HG02678 (cell line): ENCODE measurements around the gene RPS6KA2.

Experiments used
- ATAC-seq: cut with Tn5 transposase; IDR thresholded peaks from one replicate; pipeline ENCODE4 v1.9.1; 2021; ENCODE audit warnings: mild to moderate bottlenecking, moderate library complexity; ENCODE audit not compliant: unreplicated experiment

The RPS6KA2 gene

DNA sequence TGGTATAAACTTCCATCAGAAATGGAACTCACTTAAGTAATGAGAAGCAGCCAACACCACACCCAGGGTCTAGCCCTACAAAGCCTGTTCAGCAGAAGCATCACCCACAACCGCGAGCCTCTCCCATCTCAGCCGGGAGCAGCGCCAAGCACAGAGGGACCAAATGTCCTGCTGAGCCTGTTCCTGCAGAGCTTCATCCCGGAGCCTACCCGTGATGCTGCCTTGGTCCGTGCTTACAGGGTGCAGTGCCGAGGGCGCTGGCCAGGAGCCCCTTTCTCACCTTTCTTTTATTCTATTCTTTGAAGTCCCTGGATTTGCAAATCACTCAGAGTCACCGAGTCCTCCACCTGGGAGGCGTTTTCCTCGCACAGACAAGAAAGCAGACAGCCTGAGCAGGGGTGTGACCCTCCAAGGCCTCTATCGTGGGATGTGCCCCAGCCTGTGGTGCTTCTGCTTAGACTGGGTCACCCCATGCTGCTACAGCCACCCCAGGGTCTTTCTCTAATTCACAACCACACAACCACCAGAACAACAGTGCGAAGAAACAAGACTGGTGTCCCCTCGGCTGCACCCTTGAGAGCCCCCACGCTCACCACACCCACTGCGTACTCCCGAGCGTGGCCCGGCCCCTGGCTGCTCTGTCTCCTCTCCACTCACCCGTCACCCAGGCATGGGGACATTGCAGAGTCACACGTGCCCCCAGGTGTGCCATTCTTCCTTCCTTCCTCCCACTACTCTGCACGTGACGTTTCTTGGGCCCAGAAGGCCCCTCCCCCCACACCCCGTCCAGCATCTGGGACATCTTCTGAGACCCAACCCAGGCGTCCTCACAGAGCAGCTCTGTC, 152.1 kb downstream of the RPS6KA2 start:
- no peak for ATAC-seq

DNA sequence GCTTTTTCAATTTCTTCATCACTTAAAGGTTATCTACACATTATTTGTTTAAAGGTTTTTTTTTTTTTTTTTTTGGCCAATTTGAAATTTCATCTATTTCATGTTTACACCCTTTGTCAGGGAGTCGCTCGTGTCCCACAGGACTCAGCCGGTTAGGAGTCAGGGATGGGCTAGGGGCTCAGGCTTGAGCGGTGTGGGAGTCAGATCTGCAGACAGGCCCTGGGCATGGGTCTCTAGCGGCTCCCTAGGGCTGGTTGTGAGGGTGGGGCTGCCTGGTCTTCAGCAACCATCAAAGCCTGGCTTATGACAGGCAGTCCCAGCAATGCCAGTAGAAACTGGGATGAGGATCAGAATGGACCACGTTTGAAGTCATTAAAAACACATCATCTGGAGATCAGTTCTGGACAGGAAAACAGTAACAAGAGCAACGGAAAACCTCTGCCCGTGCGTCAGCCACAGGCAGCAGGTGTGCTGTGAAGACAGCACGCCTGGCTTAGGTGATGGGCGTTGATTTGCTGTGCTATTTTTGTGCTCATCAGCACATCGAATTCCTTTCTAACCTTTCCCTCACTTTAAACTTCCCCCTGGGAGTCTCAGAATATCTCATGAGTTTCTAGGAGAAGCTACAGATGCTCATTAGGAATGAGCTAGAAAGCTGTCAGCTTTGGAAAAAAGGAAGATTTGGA, 153.0 kb downstream of the RPS6KA2 start:
- no peak for ATAC-seq

DNA sequence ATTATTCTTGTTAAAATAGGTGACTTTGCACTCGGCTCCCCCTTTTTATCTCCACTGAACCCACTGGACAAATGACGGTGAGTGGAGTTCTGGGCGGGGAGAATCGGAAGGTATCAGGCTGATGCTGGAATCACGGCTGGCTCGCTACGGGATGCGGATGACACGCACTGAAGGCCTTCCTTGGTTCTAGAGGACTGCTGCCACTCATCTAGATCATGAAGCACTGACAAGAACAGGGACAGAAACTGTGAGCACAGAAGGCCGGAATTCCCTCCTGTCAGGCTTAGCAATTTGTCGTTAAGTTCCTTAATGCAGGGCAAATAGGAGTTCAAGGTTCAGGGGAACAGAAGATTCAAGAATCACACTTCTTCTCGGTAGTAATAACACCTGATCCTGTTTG, 154.4 kb downstream of the RPS6KA2 start:
- no peak for ATAC-seq

DNA sequence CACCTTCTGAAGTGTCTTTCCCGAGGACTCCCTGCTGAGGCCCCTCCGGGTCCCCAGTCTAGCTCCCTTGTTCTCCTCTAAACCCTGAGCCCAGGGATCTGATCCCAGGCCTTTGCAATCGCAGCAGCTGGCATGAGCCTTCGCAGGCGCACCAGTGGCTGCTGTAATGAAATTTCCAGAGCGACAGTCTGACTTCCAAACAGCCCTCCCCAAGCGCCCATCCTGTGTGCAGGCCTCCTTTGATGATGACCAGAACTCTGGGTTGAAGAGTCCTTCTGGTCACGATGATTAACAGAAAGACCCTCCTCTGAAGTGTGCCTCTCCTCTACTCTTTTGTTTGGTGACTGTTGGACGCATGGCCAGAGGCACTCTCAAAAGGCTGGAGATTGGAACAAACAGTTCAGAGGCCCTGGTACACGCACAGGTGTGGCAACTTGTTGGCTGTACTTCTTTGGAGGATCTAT, 155.2 kb downstream of the RPS6KA2 start:
- ATAC-seq = no peak

DNA sequence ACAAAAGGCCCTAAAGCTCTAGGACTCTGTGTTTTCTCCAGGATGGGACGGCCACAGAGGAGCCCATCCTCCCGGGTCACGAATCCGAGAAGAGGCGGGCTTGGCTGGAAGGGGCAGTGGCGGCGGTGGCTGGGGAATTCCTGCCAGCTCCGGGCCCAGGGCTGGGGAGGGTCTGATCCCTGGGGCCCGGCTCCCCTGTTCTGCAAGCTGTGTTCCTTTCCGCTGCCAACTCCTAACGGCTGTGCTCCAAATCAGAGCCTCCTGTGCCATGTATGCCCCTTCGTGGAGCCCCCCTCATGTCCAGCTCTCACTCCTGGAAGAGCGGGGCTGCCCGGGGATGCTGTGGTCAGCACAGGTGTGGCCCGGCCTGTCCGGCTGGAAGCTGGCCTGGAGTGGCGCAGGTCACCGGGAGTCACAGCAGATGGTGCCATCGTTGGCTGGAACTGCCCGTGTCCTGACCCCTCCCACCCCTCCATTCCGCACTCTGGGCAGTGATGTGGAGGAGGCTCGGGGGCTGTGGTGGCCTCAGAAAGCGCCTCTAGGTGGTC, 156.1 kb downstream of the RPS6KA2 start:
- no peak for ATAC-seq

DNA sequence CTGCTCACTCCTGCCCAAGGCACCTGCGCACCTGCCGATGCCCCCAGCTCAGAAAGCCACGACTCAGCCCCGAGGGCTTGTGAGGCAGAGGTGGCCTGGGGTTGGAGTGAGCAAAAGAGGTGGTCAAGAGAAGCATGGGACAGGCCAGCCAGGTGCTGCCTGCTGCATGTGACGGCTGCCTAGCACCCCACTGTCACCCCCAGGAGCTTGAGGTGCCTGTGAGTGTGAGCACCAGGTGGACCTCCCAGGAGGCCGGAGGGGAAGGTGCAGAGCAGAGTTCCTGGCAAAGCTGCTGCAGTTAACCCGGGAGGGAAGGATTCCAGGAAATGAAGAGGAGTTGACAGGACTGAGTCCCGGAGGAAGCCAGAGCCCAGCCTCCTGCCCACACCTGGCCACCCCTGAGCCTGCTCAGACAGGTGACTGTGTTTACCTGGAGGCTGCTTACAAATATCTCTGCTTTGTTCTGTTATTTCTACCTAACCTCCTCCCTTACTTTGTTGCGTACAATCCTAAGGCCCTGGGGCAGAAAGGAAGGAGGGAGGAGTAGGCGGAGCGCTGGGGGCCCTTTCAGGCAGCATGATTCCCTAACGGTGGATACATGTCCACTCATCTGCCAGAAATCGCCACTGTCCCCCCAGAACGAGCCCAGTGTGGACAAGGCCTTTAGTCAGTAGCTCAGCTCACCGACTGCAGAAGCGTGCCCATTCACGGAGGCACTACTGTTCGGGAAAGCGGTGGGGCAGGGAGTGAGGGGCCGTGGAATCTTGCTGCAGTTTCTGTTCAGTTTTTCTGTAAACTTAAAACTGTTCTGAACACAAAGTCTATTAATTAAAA, 156.8 kb downstream of the RPS6KA2 start:
- no peak for ATAC-seq

DNA sequence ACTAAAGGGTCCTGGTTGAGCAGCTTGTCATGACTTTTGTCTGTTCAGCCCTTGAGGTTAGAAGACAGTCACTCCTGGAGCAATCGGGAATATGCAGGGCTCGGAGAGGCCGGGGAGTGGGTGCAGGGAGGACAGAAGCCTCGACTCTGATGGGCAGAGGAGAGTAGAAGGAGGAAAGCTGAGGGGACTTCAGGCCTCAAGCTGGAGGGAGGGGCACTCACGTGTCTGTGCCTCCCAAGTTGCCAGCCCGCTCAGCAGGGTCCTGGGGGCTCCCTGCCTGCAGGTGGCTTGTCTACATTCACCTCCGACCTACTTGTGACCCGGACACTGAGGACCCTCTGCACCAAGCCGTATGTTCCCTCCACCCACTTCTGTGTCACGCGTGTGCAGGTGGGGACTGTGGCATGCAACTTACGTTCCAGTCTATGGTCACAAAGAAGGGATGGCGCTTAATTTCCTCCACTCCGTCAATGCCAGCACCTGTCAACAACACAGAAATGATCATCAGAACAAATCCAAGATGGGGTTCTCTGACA, 157.6 kb downstream of the RPS6KA2 start:
- no peak for ATAC-seq

DNA sequence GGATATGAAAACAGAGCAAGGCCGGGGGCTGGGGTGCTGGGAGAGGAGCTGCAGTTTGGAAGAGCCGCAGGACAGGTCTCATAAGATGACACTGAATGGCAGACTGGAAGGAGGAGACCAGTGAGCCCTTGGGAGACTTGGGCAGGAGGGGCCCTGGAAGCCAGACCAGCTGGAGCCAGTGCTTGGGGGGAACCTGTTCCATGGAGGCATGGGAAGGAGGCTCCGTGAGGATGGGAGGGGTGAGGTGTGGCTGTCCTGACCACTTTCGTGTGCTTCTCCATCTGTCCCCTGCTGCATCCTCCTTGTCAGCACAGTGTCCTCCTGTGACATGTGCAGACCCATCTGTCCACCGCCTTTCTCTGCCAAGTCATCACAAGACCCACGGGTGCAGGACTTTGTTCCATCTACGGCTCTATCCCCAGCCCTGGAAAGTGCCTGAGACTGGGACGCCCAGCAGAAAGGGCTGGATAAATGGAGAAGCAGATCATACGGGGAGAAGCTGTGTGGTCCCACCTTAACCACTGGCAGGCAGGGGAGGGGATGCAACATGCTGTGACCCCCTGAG, 159.5 kb downstream of the RPS6KA2 start:
- ATAC-seq = no peak

DNA sequence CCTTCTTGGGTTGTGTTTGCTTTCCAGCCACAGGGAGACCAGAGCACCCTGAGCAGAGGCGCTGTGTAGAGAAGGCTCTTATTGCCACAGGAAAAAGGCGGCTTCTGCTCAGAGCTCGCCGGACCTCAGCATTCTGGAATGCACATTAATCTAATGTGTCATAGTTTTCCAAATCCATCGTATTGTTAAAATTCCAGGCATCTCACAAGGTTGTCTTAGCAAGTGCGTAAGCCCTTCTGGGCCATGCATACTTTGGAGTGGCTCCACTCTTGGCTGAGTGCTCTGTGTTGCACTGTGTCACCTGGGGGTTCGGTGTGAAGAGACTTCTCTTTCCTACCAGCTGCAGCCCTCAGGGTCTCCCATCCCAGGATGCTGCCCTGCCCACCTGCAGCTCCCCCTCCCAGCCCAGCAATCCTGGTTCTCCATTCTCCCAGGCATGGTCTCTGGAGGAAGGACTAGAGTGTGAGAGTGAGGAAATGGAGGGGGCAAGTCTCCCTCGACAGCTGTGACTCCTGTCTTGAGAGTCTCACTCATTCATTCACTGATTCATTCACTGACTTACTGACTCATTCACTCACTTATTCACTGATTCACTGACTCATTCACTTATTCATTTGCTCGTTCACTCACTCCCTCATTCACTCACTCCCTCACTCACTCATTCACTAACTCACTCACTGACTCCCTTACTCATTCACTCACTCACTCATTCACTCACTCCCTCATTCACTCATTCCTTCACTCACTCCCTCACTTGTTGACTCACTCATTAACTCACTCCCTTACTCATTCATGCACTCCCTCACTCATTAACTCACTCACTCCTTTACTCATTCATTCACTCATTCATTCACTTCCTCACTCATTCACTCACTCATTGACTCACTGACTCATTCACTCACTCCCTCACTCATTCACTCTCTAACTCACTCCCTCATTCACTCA, 160.6 kb downstream of the RPS6KA2 start:
- ATAC-seq = no peak

DNA sequence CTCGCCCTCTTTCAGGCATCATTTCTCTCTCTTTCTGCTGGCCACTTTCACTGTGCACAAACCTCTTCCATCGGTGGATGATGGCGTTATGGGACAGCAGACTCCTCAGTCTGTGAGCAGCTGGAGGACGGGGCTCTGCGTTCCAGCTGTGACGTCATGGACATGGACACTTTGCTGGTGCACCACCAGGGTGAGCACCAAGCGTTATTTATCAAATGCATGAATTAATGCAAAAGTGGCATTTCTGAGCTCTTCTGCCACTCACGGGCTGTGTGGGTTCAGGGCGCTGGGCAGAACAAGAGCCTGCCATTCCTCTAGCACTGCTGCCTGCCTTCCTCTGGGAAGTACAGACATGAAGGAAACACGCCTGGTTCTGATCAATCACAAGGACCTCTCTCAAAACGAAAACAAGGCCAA, 161.4 kb downstream of the RPS6KA2 start:
- ATAC-seq = no peak

DNA sequence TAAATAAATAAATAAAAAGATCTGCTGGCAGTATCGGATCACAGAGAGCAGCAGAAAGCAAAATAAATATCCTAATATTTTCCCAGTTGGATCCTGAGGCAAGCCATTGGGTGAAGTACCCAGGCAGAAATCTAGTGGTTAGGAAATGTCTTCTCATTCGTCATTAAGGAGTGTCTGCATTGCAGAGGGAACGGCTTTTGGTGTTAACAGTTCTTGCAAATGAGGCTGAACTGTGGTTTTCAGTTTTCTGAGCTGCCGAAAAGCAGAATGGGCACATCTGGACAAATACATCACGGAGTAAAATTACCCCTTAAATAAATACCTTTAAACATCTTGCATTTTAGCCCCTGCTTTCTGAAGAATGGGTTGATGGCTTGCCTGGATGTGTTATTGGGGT, 162.1 kb downstream of the RPS6KA2 start:
- ATAC-seq = no peak

DNA sequence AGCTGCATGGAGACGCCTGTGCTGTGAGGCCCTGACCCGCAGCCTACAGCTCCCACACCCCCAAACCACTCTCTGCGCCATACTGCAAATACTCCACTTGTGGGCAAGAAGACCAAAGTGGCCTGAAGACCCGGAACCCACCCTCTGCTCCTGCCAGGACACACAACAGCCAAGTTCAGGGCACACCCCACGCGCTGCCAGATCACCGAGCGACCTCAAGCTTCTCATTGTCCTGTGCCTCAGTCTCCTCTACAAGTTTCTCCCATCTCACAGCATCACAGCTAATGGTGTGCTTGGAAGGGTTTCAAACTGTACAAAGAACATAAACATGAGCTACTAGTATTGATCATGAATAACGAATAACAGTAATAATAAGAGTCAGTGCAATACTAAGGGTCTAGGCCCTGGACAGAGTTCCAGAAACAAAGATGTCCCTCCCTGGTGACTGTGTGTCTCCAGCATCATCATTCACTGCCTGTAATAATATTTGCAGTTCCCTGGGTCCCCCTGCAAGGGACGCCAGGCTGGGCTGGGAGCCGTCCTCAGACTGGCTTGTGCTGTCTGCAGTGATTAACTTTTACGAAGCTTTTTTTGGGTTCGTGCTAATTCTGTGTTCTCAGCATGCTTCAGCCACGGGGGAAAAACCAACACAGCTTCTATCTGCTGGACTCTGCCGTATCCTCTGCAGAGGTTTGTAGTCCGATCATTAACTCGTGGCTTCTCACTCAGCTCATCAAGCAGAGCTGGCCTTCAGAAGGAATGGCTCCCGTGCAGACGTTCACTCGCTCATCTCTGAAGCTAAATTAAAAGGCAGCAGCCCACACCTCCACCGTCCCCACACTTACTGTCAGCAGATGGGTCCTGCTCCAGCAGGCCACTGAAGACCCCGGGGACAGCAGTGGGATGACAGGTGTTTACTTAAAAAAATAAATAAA, 162.7 kb downstream of the RPS6KA2 start:
- no peak for ATAC-seq

DNA sequence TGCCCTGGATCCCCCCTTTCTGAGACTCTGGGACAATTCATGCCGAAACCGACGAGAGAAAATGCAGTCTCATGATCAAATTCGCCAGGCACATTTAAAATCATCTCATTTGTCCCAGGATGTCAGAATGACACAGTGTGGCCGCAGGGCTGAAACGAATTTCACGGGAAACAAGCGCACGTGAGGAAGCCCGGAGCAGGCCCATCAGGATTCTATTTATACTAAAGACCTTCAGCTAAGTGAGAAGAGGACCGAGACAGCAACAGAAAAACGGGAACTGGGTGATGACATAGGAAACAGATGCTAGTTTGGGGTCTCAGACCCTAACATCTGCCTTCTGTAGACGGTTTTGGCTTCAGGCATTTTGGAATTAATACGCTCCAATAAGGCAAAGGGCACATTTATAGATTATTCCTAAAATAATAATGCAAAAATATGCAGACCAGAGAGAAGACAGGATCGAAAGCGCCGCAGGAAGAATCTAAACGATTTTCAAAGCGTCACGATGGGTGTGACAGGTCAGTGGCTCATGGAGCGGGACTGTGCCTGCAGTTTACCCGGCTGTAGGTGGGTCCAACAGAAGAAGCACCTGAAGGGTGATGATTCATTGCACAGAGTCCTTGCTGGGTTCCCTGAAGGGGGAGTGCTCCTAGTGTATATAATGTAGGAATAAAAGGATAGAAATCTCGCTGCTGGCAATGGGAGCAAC, 163.5 kb downstream of the RPS6KA2 start:
- ATAC-seq = no peak

DNA sequence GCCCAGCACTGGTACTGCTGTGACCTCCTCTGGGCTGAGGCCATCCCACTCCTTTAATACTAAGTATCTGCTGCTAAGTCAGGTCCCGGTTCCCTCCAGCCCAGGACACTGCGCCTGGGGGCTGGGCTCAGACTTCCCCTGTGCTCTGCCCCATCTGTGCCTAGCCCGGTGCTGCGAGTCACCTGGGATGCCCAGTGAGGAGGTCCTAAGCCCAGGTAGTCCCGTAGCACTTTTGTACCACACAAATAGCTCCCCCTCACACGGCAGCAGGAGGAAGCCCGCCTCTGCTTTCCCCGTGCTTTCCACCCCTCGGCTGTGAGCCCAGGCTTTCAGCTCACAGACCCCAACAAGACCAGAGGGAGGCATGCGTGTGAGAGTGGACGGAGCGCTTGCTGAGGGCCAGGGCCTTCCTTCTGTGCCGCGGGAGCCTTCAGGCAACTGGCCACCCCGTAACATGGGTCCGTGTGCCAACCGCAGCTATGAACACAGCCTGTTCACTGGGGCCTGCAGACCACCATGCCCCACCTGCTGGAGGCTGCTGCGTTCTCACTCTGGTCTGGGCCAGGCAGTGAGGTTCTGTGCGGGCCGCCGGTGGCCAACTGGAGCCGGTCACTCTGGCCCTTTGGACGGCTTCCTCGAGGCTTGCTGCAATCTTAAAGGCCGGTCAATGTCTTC, 164.5 kb downstream of the RPS6KA2 start:
- ATAC-seq = no peak

DNA sequence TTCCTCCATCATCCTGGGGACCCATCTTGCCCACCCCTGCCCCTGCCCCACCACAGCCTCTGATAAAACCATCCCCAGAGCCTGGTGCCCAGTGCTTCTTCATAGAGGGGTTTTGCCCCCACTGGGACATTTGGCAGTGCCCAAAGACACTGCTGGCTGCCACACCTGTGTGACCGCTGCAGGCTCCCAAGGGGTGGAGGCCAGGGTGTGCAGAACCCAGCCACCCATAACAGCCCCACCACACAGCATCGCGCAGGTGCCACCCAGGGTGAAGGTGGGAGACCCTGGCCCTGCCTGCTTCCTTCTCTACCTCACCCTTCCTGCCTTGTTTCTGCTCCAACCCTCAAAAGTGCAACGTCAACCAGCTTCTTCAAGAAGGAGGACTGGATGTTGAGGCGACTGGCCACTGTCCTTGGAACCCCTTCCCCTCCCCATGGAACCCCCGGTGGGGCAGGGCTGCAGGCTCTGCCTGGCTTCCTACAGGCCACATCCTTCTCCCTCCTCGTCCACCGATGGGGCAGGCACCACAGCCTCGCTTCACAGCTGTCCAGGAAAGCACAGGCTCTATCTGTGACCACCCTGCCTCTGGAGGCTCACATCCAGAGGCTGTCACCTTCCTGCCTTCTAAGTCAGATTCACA, 165.1 kb downstream of the RPS6KA2 start:
- no peak for ATAC-seq
